ENCODE data around the gene TSHZ1.

The TSHZ1 gene

GRCh38 chr18:75210274-75211001 is at the start of gene TSHZ1:
Gene TSHZ1, plus strand, starts transcription at chr18:75210797. Its CDS starts 1,080 bp downstream, at chr18:75211877.
- DNase-seq (ENCODE audit: low read depth in 2 of 2), result no peak

GRCh38 chr18:75161256-75162028 is 49.2 kb upstream of the TSHZ1 start:
- DNase-seq (ENCODE audit: low read depth in 2 of 2), result no peak

- DNase-seq (ENCODE audit: low read depth in 2 of 2), result no peak
These were observed 48.1 kb upstream of the TSHZ1 start for GRCh38 chr18:75162467-75162866.

GRCh38 chr18:75162978-75163377 is 47.6 kb upstream of the TSHZ1 start:
- no peak for DNase-seq (ENCODE audit: low read depth in 2 of 2)

- no peak for DNase-seq (ENCODE audit: low read depth in 2 of 2)
These were observed 46.9 kb upstream of the TSHZ1 start for GRCh38 chr18:75163736-75164135.

GRCh38 chr18:75164479-75164878 is 46.1 kb upstream of the TSHZ1 start:
- no peak for DNase-seq (ENCODE audit: low read depth in 2 of 2)

GRCh38 chr18:75165926-75166325 is 44.7 kb upstream of the TSHZ1 start:
- DNase-seq (ENCODE audit: low read depth in 2 of 2), result no peak

GRCh38 chr18:75167137-75167536 is 43.5 kb upstream of the TSHZ1 start:
- DNase-seq (ENCODE audit: low read depth in 2 of 2), result no peak

- no peak for DNase-seq (ENCODE audit: low read depth in 2 of 2)
These were observed 42.6 kb upstream of the TSHZ1 start for GRCh38 chr18:75167759-75168618.

GRCh38 chr18:75168619-75169018 is 42.0 kb upstream of the TSHZ1 start:
- no peak for DNase-seq (ENCODE audit: low read depth in 2 of 2)

GRCh38 chr18:75169411-75169810 is 41.2 kb upstream of the TSHZ1 start:
- no peak for DNase-seq (ENCODE audit: low read depth in 2 of 2)

GRCh38 chr18:75170022-75170789 is 40.4 kb upstream of the TSHZ1 start:
- no peak for DNase-seq (ENCODE audit: low read depth in 2 of 2)

GRCh38 chr18:75170916-75171315 is 39.7 kb upstream of the TSHZ1 start:
- no peak for DNase-seq (ENCODE audit: low read depth in 2 of 2)

- no peak for DNase-seq (ENCODE audit: low read depth in 2 of 2)
These were observed 38.1 kb upstream of the TSHZ1 start for GRCh38 chr18:75172299-75173124.

- no peak for DNase-seq (ENCODE audit: low read depth in 2 of 2)
These were observed 37.5 kb upstream of the TSHZ1 start for GRCh38 chr18:75173125-75173432.

GRCh38 chr18:75173738-75174137 is 36.9 kb upstream of the TSHZ1 start:
- DNase-seq (ENCODE audit: low read depth in 2 of 2), result no peak

- no peak for DNase-seq (ENCODE audit: low read depth in 2 of 2)
These were observed 33.7 kb upstream of the TSHZ1 start for GRCh38 chr18:75176849-75177248.

- no peak for DNase-seq (ENCODE audit: low read depth in 2 of 2)
These were observed 32.2 kb upstream of the TSHZ1 start for GRCh38 chr18:75178376-75178775.

GRCh38 chr18:75179819-75180600 is 30.6 kb upstream of the TSHZ1 start:
- no peak for DNase-seq (ENCODE audit: low read depth in 2 of 2)

- no peak for DNase-seq (ENCODE audit: low read depth in 2 of 2)
These were observed 27.1 kb upstream of the TSHZ1 start for GRCh38 chr18:75183524-75183923.
